ENCODE measurements around the gene ATL3.

DNA sequence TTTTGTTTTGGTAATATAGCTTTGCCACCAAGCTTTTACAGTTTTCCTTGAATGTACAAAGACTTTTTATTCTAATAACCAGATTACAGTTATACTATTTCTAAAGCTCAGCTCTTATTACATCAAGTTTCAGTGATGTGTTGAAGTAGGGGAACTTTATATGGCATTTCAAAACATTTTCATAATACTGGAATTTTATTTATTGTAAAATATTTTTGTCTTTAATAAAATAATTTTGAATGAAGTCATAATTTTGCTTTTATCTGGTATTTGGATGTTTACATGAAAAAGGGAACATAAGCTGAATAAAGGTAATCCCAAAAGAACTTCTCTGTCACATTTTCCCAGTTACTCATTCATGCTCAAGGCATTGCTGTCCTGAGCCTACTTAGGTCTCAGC is 44.9 kb upstream of the ATL3 start:
- TF ChIP-seq EZH2 (IDR thresholded peaks at IDR 0.05; ENCODE audit: borderline replicate concordance, low read length), result no peak
- no peak for TF ChIP-seq CTCF (IDR thresholded peaks at IDR 0.05; ENCODE audit: low read length)

Measured in OCI-LY1 (cell line).